K562 (cell line): Measurements from ENCODE around the gene CCDC85B. TPM values are rescaled to one million over a fixed set of nuclear protein-coding genes. Genes with fewer than 3 reads are reported as not detected.

Experiments used
- CREB3L1 ChIP-seq: fragments of 450-650 bp; IDR thresholded peaks from 2 replicates; pipeline ENCODE4 v1.6.1; 2014; ENCODE audit warnings: low read depth, mild to moderate bottlenecking, moderate library complexity, borderline replicate concordance
- E2F5 ChIP-seq: sonication (generic); formaldehyde crosslinking; IDR thresholded peaks from 2 replicates; pipeline ENCODE4 v1.8.0; 2022; ENCODE audit warnings: mild to moderate bottlenecking, missing genetic modification reagents
- ERF ChIP-seq: fragments of 450-650 bp; formaldehyde crosslinking; IDR thresholded peaks from 2 replicates; pipeline ENCODE4 v1.4.0; 2020; ENCODE audit warnings: mild to moderate bottlenecking, mixed read lengths
- GATA2 ChIP-seq: sonication (generic); formaldehyde crosslinking; IDR thresholded peaks from 2 replicates; pipeline ENCODE4 v1.4.0; 2020; ENCODE audit warnings: mild to moderate bottlenecking, missing genetic modification reagents
- GTF3C2 ChIP-seq: IDR thresholded peaks from 3 replicates; pipeline ENCODE4 v1.6.1; 2011; ENCODE audit warnings: borderline replicate concordance, mild to moderate bottlenecking, moderate library complexity; ENCODE audit not compliant: insufficient read length; ENCODE audit errors: extremely low read depth
- JUND ChIP-seq, 2 experiments: IDR thresholded peaks; 2 replicates in 1 of 2; 3 replicates in 1 of 2; pipeline ENCODE4 v1.6.1; 2011; ENCODE audit warnings: borderline replicate concordance in 2 of 2, low read depth in 2 of 2, low read length in 2 of 2, improper control_type of control experiment in 1 of 2, missing biosample characterization in 1 of 2, missing genetic modification characterization in 1 of 2, missing genetic modification reagents in 1 of 2
- MAZ ChIP-seq, 2 experiments: fragments of 450-650 bp in 1 of 2; sonication (generic) in 1 of 2; formaldehyde crosslinking; IDR thresholded peaks in 1 of 2; conservative IDR thresholded peaks in 1 of 2; 2 replicates each; pipeline versions ENCODE4 v1.4.0 to v1.5.0; 2020; ENCODE audit warnings: mild to moderate bottlenecking in 1 of 2, missing genetic modification reagents in 1 of 2
- NFYB ChIP-seq: IDR thresholded peaks from 2 replicates; pipeline ENCODE4 v1.6.1; 2011; ENCODE audit warnings: mild to moderate bottlenecking, moderate library complexity; ENCODE audit not compliant: insufficient read length; ENCODE audit errors: extremely low read depth
- RFX1 ChIP-seq: fragments of 450-650 bp; IDR thresholded peaks from 2 replicates; pipeline ENCODE4 v1.6.1; 2016; ENCODE audit warnings: mild to moderate bottlenecking, moderate library complexity
- RHOXF2B ChIP-seq: fragments of 250-450 bp; sonication (Bioruptor Pico); conservative IDR thresholded peaks from 2 replicates; pipeline ENCODE4 v1.5.1; 2021
- ZBTB17 ChIP-seq: fragments of 450-650 bp; formaldehyde crosslinking; IDR thresholded peaks from 2 replicates; pipeline ENCODE4 v1.4.0; 2020; ENCODE audit warnings: mild to moderate bottlenecking
- ZC3H11A ChIP-seq: IDR thresholded peaks from 2 replicates; pipeline ENCODE4 v1.6.1; 2012; ENCODE audit warnings: low read depth, low read length, improper control_type of control experiment
- ZNF280A ChIP-seq: fragments of 450-650 bp; IDR thresholded peaks from 2 replicates; pipeline ENCODE4 v1.6.1; 2018; ENCODE audit warnings: mild to moderate bottlenecking, low read depth; ENCODE audit not compliant: partially characterized antibody
- ZNF592 ChIP-seq: fragments of 450-650 bp; IDR thresholded peaks from 2 replicates; pipeline ENCODE4 v1.6.1; 2017; ENCODE audit warnings: antibody characterized with exemption, mild to moderate bottlenecking
- polyA plus RNA-seq, 8 experiments: library from polyadenylated mRNA; depleted of rRNA in 4 of 8; stranded (reverse) in 5 of 8; unstranded in 3 of 8; fragments of >200 nt; fragmentation: Nextera tagmentation in 2 of 8; fragmentation: Illumina TruSeq in 1 of 8; extraction: Ambion mirVana in 2 of 8; extraction: Trizol in 1 of 8; gene quantifications; 2 replicates each; pipeline versions ENCODE4 v1.2.1 to v1.2.3, GENCODE V29; 2011 to 2014; ENCODE audit warnings: inconsistent platforms in 1 of 8, missing spikeins in 1 of 8
- total RNA-seq, 7 experiments: library from RNA; depleted of rRNA in 6 of 7; stranded (reverse); fragments of >200 nt in 6 of 7; fragmentation: Illumina TruSeq in 2 of 7; extraction: Trizol in 2 of 7; gene quantifications; 2 replicates each; pipeline versions ENCODE4 v1.2.1 to v1.2.3, GENCODE V29; 2011 to 2021; ENCODE audit warnings: low replicate concordance in 1 of 7

The CCDC85B gene
- total and polyA plus RNA-seq, 9 of the 15 experiments (the other 6 are each of a cell fraction or from before 2014, with no cell fraction given) = 0.14 to 138 (median 6.2) TPM

- TF ChIP-seq RFX1 = no peak
- TF ChIP-seq NFYB = peak; percentile 87
- TF ChIP-seq CREB3L1 = peak; percentile 88
- peak; percentile 38; the same call in 1 of the 2 replicates for TF ChIP-seq JUND (IDR thresholded peaks at IDR 0.05; ENCODE audit: borderline replicate concordance, low read depth, low read length)
- TF ChIP-seq JUND (tag; IDR thresholded peaks at IDR 0.05; ENCODE audit: borderline replicate concordance, low read depth, low read length) = no peak; the same call in 2 of the 3 replicates
- peak; percentile 40; the same call in 1 of the 2 replicates for TF ChIP-seq ZC3H11A
- no peak for TF ChIP-seq GTF3C2
- peak; percentile 95 to 97 for TF ChIP-seq MAZ (CRISPR knock-in tag; conservative IDR thresholded peaks at IDR 0.05 in 1 of 2, IDR thresholded peaks at IDR 0.05 in 1 of 2)
- peak; percentile 74 for TF ChIP-seq ERF (CRISPR knock-in tag)
- TF ChIP-seq E2F5 (CRISPR knock-in tag) = peak; percentile 42; the same call in 1 of the 2 replicates
- TF ChIP-seq ZNF592 = peak; percentile 44; the same call in 1 of the 2 replicates
- TF ChIP-seq ZBTB17 (CRISPR knock-in tag) = no peak
- no peak for TF ChIP-seq RHOXF2B (CRISPR knock-in tag)
- no peak for TF ChIP-seq GATA2 (CRISPR knock-in tag)
- no peak for TF ChIP-seq ZNF280A
These were observed 32.4 kb upstream of the CCDC85B start, which contains the start of gene CFL1 (continued) for GRCh38 chr11:65857853-65858680.
